Esophagus squamous epithelium (tissue), 4 donors: ENCODE results near the gene SRSF10.

Experiments
- POLR2A ChIP-seq, 4 donors: fragments of 450-650 bp; IDR thresholded peaks; one replicate each; pipeline ENCODE4 v1.6.1; 2017; ENCODE audit warnings: antibody characterized with exemption in 4 of 4, mild to moderate bottlenecking in 4 of 4, moderate library complexity in 3 of 4
- TF ChIP-seq, protein P1 (sequence below), 6 experiments: fragments of 450-650 bp in 4 of 6; fragments of 200-600 bp in 2 of 6; sonication (generic) in 2 of 6; IDR thresholded peaks; one replicate each; pipeline ENCODE4 v1.5.1; 2016 to 2019; ENCODE audit warnings: antibody characterized with exemption in 6 of 6, mild to moderate bottlenecking in 4 of 6, moderate library complexity in 4 of 6

DNA sequence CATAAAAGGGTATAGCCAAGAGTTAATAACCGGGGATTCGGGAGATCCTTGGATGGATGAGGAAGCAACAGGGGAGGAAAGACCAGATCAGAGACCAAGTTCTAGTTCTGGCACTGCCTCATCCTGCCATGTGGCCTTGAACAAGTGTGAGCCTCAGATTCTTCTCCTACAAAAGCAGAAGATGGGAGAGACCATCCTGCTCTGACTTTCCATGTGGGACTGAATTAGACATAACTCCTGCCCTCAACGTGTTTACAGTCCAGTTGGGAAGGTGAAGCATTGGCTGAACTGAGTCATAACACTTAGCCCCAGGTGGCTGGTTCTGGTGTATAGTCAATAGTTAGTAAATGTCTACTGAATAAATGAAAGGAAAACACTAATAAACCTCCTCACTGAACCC, 54.8 kb downstream of the SRSF10 start:
- TF ChIP-seq POLR2A (IDR thresholded peaks at IDR 0.05), result no peak
- TF ChIP-seq, protein P1, sequence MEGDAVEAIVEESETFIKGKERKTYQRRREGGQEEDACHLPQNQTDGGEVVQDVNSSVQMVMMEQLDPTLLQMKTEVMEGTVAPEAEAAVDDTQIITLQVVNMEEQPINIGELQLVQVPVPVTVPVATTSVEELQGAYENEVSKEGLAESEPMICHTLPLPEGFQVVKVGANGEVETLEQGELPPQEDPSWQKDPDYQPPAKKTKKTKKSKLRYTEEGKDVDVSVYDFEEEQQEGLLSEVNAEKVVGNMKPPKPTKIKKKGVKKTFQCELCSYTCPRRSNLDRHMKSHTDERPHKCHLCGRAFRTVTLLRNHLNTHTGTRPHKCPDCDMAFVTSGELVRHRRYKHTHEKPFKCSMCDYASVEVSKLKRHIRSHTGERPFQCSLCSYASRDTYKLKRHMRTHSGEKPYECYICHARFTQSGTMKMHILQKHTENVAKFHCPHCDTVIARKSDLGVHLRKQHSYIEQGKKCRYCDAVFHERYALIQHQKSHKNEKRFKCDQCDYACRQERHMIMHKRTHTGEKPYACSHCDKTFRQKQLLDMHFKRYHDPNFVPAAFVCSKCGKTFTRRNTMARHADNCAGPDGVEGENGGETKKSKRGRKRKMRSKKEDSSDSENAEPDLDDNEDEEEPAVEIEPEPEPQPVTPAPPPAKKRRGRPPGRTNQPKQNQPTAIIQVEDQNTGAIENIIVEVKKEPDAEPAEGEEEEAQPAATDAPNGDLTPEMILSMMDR (IDR thresholded peaks at IDR 0.05), result no peak
